HG03571 (cell line): ENCODE data around the gene DOLPP1.

Source experiments
- ATAC-seq: cut with Tn5 transposase; IDR thresholded peaks from one replicate; pipeline ENCODE4 v1.9.1; 2021; ENCODE audit not compliant: unreplicated experiment

The DOLPP1 gene

DNA sequence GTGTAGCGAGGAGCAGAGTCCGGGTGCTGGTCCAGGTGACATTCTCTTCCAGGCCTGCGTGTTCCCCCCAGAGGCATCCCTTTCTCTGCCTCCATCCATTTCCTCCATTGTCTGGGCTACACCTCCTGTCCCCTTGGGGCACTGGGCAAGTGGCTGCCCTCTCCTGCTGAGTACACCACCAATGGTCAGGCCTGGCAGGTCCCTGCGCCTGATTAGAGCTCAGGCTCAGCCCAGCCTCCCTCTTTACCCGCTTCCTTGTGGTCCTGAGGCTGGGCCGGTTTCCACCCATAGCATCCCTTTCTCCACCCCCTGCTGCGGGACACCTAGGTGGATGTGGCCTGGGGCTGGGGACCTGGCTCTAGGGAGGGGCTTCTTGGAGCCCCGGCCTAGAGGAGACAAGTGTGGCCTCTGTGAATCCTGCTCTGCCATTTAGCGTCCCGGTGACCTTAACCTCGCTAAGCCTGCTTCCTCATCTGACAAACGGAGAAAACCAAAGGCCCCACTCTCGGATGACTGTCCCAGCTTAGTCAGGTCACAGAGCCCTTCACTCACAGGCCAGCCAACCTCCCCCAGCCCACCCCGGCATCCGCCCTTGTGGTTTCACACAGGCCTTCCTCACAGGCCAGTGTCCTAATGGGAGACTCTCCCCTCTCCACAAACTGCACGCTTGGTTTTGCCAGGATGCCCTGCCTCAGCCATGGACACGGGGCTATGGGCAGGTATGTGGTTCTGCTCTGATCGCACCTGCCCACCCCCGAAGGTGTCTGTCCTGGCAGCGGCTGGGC, 12.9 kb downstream of the DOLPP1 start:
- ATAC-seq = no peak

GRCh38 chr9:129094387-129095169, 13.7 kb downstream of the DOLPP1 start:
- no peak for ATAC-seq

DNA sequence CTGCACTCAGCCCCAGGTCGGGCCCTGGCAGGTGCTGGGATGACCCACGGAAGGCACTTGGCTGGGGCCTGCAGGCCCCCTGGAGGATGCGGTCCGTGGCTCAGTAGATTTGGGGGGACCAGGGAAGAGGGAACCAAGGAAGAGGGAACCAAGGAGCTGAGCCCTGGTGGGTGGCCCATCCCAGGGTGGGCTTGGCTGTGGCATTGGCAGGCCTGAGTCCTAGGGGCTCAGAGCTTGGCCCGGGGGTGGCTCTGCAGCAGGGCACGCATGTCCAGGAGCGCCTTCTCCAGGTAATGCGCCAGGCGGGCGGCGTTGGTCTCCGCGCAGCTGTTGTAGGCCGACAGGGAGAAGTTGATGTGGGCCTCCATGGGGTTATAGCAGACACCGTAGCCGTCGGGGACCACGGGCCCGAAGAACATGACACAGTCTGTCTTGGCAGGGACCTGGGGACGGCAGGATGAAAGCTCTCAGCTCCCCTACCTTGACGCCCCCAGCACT, 14.3 kb downstream of the DOLPP1 start:
- ATAC-seq = no peak

- ATAC-seq = no peak
Measured at GRCh38 chr9:129095908-129096307, 15.0 kb downstream of the DOLPP1 start.

DNA sequence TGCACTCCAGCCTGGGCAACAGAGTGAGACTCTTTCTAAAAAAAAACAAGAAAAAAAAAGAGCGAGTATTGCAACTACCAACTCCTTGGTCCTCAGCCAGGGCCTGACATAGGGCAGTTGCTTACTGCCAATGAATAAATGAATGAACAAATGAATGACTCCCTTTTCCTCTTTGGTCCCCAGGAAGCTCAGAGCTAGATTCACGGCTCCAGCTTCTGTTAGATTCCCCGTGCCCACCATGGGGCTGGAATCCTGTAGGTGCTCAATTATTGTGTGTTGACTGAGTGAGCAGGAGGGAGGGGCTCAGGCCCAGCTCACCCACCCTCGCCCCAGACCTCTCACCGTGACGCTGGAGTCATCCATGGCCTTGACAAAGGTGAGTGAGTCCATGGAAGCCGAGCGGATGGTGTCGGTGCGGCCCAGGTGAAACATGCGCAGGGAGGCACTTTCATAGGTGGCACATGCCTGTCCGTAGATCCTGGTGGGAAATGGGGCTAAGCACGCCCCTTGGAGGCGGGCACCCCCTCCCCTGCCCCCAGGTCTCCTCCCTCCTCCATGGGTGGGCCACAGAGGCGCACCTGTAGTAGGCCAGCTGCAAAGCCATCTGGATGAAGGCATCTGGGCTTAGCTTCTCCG, 16.9 kb downstream of the DOLPP1 start:
- no peak for ATAC-seq

DNA sequence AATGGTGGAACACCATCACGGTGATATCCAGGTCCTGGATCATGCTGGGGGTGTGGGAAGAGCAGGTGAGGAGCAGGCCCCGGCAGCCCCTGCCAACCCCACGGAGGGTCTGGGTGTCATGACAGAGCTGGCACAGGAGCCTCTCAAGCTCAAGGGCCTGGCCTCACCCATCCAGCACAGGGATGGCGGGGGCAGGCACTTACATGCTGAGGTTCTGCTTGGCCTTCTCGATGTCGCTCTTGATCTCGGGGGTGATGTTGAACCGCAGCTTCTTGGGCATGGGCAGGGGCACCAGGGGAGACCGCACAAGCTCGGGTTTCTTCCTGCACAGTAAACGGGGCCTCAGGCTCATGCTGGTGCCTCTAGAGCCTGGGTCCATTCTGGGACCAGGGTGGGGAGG, 17.4 kb downstream of the DOLPP1 start:
- ATAC-seq = no peak

DNA sequence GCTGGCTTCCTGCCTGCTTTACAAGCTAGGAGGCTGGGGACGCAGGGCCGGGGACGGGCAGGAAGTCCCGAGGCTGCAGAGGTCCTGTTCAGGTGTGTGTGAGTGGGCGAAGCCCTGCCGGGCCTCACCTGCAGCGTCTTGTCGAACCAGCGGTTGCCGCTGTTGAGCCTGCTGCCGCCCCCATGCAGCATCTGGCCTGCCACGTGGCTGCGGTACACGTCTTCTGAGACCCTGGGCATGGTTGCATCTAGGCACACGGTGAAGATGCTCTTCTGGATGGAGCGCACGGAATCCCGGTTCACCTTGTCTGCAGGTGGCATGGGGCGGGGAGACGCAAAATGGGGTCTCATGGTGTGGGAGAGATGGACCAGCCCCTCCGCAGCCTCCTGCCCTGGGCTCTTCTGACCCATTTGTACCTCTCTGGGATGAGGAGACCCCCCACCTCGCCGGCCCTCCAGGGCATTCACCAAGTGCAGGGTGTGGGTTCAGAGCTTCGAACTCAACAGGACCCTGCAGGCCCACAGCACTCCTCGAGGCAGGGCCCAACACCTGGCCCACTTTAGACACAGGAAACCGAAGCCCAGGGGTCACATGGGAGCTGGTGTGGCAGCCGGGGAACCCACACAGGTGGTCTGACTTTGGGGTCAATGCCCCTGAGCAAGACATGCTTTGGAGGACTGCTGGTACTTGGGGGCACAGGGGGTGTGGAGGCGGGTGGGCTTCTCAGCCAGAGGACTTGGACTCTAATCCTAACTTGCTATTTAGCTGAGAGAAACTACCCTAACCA, 19.7 kb downstream of the DOLPP1 start:
- no peak for ATAC-seq

- ATAC-seq = no peak
Measured at GRCh38 chr9:129101279-129101678, 20.4 kb downstream of the DOLPP1 start.

DNA sequence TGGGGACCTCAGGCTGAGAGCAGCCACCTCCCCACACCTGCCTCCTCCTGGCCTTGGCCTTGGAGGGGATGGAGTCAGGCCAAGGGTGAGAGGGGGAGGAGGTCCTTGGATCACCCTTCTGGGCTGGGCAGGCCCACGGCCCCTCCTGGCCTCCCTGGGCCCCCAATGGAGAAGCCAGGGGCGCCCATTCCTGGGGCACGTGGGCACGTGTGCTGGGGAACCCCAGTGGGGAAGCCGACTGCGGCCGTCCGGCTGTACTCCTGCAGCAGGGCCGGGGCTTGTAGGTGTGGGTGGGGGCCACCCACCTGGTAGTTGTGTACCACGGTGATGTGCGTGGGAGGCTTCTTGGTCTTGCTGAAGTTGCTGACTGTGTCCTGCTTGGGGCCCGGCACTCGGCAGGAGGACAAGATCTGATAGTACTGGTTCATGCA, 21.2 kb downstream of the DOLPP1 start:
- no peak for ATAC-seq

- ATAC-seq = no peak
Measured at GRCh38 chr9:129102791-129103594, 22.1 kb downstream of the DOLPP1 start.

GRCh38 chr9:129103595-129103965, 22.7 kb downstream of the DOLPP1 start:
- ATAC-seq = no peak

DNA sequence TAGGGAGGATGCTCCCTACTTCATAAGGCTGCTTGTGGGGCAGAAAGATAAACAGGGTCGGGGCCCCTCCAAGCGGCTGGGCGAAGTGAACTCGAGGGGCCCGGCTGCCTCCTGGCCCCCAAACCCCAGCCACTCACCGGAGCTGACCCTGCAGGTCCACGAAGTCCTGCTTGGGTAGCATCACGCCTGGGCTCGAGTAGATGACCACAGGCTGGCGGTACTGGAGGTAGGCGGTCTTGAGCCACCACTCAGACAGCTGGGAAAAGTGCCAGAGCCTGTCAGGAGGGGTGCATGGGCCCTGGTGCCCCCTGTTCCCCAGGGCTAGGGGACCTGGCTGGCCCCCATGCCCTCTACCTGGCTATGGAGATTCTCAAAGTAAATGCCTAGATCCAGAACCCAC, 23.1 kb downstream of the DOLPP1 start:
- ATAC-seq = no peak

DNA sequence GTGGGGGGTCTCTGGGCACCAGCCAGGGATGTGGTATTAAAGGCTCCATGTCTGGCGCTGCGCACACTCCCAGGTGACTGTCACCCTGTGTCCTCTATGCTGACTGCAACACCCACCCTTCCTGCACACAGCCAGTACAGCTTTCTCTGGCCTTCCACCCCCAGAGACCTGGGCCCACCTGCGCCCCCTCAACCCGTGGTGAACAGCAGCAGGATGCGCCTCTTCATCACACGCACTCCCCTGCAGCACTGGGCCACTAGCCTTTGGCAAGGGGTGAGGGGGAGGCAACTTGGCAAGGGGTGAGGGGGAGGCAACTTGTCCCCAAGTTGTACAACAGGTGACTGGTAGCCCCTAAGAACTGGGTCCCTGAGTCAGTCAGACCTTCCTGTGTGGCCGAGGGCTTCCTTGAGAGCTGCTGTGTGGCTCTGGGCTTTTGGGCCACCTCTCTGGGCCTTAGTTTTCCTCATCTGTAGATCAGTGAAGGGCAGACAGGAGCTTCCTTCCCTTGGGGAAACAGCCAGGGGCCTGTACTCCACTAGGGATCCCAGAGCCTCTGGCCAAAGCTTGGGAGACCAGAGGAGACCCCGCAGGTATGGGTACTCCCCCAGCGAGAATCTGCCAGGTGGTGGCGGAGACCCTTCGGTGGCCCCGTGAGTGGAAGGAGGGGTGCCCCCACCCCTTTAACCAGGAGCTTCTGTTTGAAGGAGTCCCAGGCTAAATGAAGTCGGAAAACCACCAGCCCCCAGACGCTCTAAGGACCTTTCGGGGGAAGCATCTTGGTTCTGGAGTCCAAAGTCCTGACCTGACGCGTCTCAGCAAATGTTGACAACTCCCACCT, 25.2 kb downstream of the DOLPP1 start:
- ATAC-seq = no peak

DNA sequence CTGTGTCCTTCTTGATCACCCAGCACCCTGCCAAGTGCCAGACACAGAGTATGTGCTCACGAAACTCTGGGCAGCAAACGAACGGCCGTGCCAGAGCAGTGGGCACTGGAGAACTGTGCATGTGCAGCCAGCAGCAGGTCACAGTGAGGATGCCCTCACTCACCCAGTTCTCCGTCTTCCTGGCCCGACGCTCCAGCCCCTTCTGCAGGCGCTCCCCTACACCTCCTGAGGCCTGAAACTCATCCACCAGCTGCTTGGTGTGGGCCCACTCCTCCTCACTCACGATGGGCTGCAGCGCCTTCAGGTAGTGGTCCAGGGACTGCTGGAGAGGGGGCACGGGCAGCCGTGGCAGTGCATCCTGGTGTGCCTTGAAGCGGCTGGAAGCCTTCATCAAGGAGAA, 26.7 kb downstream of the DOLPP1 start:
- ATAC-seq = no peak

DNA sequence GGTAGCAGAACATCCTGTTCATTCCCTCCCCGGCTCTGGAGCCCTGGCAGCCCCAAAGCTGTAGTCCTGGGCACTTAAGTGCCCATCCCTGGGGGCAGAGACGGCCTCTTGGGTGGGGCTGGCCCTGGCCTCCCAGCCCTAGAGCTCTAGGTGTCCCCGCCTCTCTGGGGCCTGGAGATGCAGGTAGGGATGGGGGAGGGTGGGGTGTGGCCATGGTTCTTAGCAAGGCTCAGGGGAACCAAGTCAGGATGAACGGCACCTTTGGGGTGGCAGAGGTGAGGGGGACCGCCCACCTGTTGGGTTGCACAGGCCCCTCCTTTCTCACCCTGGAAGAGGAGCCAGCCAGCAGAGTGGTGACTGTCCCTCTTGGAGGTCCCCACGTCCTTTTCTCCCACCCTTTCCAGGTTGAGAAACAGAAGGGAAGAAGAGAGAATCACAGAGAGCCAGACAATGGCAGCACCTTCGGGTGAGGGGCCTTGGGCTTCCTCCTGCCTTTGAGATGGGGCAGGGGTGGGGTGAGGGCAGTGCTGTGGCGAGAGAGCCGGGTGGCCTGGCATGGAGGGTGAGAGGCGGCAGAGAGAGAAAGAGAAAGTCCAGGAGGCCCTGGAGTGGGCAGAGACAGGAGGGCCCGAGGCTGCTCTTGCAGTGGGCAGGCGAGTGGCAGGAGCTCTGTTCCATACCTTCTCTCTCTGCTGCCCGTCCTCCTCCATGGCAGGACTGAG, 27.3 kb downstream of the DOLPP1 start:
- no peak for ATAC-seq

DNA sequence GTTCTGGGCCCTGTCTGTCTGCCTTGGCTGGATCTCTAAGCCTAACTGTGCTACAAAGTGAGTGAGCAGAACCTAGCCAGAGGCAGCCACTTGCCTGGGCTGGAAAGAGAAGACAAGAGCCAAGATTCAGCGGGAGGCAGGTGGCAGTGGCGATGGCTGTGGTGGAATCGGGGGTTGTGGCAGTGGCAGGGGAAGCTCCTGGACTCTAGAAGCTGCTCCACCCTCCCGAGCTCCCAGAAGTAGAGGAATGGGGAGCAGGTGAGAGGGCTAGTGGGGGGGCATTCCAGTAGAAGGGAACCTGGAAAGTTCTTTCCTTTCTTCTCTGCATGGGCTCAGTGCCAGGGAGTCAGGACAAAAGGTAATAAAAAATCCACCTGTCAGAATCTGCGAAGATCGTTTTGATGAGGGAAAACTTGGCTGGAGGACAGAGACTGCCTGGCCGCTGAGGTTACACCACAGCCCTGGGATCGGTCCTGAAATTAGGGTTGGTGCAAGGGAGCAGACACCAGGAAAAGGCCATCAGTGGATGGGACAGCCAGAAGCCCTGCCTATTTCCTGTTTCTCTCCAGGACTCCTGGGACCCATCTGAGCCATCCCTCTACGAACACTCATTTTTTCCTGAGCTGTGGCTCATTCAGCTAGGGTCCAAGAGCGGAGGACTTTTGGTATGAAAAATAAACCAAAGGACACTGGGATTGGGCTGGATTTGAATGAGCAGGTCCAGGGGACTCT, 28.1 kb downstream of the DOLPP1 start:
- no peak for ATAC-seq

GRCh38 chr9:129109537-129109903, 28.6 kb downstream of the DOLPP1 start:
- ATAC-seq = no peak
